ENCODE measurements around the gene CRIP2. TPM values are rescaled to one million over a fixed set of nuclear protein-coding genes. Genes with fewer than 3 reads are reported as not detected.
A peak's percentile ranks its signal among the peaks of the same experiment; 100 is the strongest.

CRIP2 gene
- total and polyA plus RNA-seq, 2 of the 13 experiments (the other 11 are each of a cell fraction or from before 2014, with no cell fraction given), result 31.6 to 37.9 TPM

GRCh38 chr14:105491366-105491973, 16.8 kb downstream of the CRIP2 start (continued):
- TF ChIP-seq ZNF326 (CRISPR knock-in tag; IDR thresholded peaks at IDR 0.05; ENCODE audit: borderline replicate concordance) (0 out of 2 replicates have a peak, but pooled peaks have one; percentile 73), POLR2G (IDR thresholded peaks at IDR 0.05; ENCODE audit: low read depth, low read length) (peak; percentile 1; the same call in 1 of the 2 replicates), HNRNPL (IDR thresholded peaks at IDR 0.05; ENCODE audit: low read depth, low read length) (peak; percentile 75; the same call in 1 of the 2 replicates), RBM39 (IDR thresholded peaks at IDR 0.05; ENCODE audit: low read depth, low read length, poor library complexity, severe bottlenecking) (peak; percentile 26), ZNF546 (CRISPR knock-in tag; conservative IDR thresholded peaks at IDR 0.05) (0 out of 2 replicates have a peak, but pooled peaks have one; percentile 16), ZNF607 (CRISPR knock-in tag; IDR thresholded peaks at IDR 0.05; ENCODE audit: borderline replicate concordance) (0 out of 2 replicates have a peak, but pooled peaks have one; percentile 32), POLR2A (IDR thresholded peaks at IDR 0.05; ENCODE audit: insufficient read depth in 1 of 2, low read depth in 2 of 2, low read length in 2 of 2) (peak in 1 of 2 experiments; percentile 40; a peak in 2 of 4 replicates), ZNF766 (CRISPR knock-in tag; IDR thresholded peaks at IDR 0.05; ENCODE audit: borderline replicate concordance) (no peak), SRSF1 (optimal IDR thresholded peaks at IDR 0.05; ENCODE audit: low read depth, low read length) (peak; percentile 26), RBFOX2 (IDR thresholded peaks at IDR 0.05; ENCODE audit: low read depth, low read length) (peak; percentile 92), POLR2AphosphoS5 (IDR thresholded peaks at IDR 0.05; ENCODE audit: low read depth, low read length) (peak; percentile 61), ZFY (CRISPR knock-in tag; IDR thresholded peaks at IDR 0.05) (no peak), ZFP37 (CRISPR knock-in tag; IDR thresholded peaks at IDR 0.05; ENCODE audit: borderline replicate concordance) (0 out of 2 replicates have a peak, but pooled peaks have one; percentile 19), ZNF773 (CRISPR knock-in tag; IDR thresholded peaks at IDR 0.05; ENCODE audit: borderline replicate concordance) (peak; percentile 80; the same call in 1 of the 2 replicates), CAMTA2 (CRISPR knock-in tag; IDR thresholded peaks at IDR 0.05; ENCODE audit: borderline replicate concordance) (peak; percentile 90; the same call in 1 of the 2 replicates), NAIF1 (CRISPR knock-in tag; IDR thresholded peaks at IDR 0.05; ENCODE audit: borderline replicate concordance) (no peak), RFX1 (IDR thresholded peaks at IDR 0.05) (no peak), ZSCAN29 (CRISPR knock-in tag; conservative IDR thresholded peaks at IDR 0.05) (no peak), NFE2L1 (CRISPR knock-in tag; IDR thresholded peaks at IDR 0.05; ENCODE audit: borderline replicate concordance) (no peak), ZSCAN5A (CRISPR knock-in tag; IDR thresholded peaks at IDR 0.05; ENCODE audit: borderline replicate concordance) (peak; percentile 30; the same call in 1 of the 2 replicates), CREB1 (IDR thresholded peaks at IDR 0.05) (no peak), CREB1 (CRISPR knock-in tag; IDR thresholded peaks at IDR 0.05) (no peak), ZNF574 (CRISPR knock-in tag; IDR thresholded peaks at IDR 0.05) (peak; percentile 10; the same call in 1 of the 2 replicates)
- TF ChIP-seq, protein P1, sequence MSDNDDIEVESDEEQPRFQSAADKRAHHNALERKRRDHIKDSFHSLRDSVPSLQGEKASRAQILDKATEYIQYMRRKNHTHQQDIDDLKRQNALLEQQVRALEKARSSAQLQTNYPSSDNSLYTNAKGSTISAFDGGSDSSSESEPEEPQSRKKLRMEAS (IDR thresholded peaks at IDR 0.05), result peak; percentile 8; the same call in 1 of the 2 replicates
- TF ChIP-seq, protein P2, sequence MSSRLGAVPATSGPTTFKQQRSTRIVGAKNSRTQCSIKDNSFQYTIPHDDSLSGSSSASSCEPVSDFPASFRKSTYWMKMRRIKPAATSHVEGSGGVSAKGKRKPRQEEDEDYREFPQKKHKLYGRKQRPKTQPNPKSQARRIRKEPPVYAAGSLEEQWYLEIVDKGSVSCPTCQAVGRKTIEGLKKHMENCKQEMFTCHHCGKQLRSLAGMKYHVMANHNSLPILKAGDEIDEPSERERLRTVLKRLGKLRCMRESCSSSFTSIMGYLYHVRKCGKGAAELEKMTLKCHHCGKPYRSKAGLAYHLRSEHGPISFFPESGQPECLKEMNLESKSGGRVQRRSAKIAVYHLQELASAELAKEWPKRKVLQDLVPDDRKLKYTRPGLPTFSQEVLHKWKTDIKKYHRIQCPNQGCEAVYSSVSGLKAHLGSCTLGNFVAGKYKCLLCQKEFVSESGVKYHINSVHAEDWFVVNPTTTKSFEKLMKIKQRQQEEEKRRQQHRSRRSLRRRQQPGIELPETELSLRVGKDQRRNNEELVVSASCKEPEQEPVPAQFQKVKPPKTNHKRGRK (CRISPR knock-in tag; IDR thresholded peaks at IDR 0.05), result no peak

All from HepG2 (cell line).